GM21529 (cell line): ENCODE data around the gene TRIM33.

ENCODE experiments used
- ATAC-seq: cut with Tn5 transposase; IDR thresholded peaks from one replicate; pipeline ENCODE4 v1.9.1; 2021; ENCODE audit not compliant: unreplicated experiment

TRIM33 gene

DNA sequence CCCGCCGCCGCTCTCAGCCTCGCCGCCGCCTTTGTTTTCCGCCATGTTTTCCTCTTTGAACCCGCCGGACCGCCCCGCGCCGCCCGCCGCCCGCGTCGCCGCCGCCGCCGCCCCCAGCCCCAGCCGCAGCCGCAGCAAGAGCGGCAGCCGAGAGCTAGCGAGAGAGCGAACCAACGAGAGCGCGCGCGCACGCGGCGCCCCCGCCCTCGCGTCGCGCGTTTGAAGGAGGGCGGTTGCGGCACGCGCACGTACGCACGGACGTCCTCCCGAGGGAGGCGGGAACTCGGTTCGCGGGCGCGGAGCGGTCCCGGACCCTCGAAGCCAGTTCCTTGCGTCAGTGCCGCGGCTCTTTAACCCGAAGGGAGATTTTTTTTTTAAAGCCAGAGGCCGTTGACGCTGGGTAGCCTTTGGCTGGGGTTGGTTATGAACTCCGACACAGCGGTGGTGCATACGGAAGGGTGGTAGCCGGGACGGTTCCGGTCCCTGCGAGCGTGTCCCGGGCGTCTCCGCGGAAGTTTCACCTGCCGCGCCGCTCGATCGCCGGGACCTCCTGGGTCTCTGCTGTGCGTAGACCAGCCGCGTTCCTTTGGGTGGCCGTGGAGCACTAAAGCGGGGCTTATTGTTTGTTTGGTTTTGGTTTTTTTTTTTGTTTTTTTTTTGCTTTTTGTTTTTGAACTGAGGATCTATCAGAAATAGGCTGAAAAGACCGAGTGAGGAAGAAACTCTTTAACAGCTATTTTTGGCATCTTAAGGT, at the start of gene TRIM33:
TRIM33 (minus strand) TSS at position 172 of the 754 bp plus-strand sequence; CDS start at position 45, 127 bp downstream.
- ATAC-seq: peak; percentile 66

DNA sequence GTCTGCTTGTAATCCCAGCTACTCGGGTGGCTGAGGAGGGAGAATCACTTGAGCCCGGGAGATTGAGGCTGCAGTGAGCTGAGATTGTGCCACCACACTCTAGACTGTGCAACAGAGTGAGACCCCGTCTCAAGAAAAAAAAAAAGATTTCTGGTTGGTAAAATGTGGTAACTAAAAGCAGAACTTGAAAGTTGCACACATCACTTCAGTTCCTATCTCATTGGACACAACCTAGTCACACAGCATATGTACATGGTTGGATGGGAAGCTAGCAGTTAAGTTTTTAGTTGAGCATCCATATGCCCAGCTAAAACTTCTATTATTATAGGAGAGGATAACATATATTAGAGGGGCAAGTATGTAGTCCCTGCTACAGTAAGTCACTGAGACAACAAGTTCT, 48.4 kb upstream of the TRIM33 start:
- no peak for ATAC-seq

DNA sequence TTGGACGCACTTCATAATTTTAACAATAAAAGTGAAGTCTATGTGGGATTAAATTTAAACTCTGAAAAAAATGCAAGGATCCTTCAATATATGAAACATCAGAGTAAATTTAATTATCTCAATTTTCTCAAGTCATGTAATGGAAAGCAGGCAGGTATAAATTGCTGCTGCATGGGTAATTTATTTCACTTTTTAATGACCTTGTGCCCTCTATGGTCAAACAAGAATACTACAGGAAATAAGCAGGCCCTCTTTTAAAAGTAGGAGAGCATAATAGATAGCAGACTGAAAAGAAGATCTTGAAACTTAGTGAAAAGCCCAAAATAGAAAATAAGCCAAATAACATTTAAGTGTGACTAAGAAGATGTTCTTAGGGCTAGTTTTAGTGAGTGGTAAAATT, 47.5 kb upstream of the TRIM33 start:
- ATAC-seq: no peak

DNA sequence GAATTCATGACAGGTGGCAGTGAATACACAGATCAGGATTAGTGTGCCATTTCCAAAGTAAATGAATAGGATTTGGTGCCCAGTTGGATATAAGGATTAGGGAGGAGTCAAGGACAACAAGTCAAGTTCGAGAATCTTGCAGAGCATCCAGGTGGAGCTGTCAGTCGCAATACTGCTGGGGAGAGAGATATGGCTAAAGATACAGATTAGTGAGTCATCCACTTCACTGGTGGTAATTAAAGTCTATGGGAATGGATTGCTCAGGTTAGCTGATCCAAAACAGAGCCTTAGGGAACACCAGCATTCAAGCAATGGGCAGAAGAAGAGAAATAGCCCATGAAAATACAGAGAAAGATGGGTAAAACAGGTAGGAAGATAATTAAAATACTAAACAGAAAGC, 43.6 kb upstream of the TRIM33 start:
- ATAC-seq: no peak

DNA sequence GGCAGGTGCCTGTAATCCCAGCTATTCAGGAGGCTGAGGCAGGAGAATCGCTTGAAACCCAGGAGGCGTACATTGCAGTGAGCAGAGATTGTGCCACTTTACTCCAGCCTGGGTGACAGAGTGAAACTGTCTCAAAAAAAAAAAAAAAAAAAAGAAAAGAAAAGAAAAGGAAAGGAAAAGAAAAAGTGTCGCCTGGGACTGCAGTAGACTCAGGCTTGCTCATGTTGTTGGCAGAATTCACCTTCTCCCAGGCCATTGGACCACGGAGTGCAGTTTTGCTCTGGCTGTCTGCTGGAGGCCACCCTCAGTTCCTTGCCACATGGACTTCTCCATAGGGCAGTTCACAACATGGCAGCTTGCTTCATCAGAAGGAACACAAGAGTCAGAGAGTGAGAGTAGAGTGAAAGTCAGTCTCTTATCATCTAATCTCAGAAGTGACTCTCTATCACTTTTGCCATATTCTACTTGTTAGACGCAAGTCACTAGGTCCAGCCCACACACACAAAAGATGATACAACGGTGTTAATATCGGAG, 41.2 kb upstream of the TRIM33 start:
- ATAC-seq: no peak

DNA sequence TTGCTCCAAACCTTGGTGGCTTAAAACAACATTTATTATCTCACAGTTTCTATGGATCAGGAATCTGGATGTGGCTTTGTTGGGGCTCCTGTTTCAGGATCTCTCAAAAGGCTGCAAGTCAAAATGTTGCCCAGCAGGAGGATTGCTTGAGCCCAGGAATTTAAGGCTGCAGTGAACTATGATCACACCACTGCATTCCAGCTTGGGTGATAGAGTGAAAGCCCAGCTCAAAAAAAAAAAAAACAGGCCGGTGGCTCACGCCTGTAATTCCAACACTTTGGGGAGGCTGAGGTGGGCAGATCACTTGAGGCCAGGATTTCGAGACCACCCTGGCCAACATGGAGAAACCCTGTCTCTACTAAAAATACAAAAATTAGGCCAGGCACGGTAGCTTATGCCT, 40.4 kb upstream of the TRIM33 start:
- no peak for ATAC-seq

DNA sequence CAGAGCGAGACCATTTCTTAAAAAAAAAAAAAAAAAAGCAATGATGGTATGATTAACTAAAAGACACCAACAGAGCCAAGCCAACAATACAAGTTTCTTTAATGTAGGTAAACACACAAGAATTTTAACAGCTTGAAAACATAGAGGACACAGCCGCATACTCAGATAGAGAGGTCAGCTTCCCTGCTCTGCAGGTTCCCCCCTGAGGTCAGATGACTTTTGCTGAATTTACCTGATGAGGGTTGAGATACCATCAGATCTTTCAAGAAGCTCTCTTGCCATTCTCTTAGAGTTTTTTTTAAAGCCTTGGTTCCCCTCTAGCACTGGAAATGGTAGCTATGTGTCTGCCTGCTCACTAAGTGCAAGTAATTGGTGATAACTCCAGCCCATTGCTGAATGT, 39.3 kb upstream of the TRIM33 start:
- no peak for ATAC-seq

DNA sequence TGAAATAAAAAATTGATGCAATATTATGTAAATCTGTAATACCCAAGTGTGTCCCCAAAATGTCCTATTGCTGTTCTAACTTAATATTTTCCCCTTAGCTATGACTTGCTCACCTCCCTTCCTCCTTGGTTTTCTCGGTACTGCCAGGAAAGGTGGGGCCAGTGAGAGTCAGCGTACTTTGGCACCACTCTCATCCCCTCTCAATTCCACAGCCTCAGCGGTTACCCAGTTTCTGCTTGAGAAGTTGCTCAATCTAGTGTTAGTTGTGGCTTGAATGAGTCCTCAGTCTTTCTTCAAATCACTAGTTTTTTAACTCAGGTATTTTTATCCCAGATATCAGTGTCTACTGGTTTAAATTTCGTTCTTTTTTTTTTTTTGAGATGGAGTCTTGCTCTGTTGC, 38.1 kb upstream of the TRIM33 start:
- ATAC-seq: no peak

DNA sequence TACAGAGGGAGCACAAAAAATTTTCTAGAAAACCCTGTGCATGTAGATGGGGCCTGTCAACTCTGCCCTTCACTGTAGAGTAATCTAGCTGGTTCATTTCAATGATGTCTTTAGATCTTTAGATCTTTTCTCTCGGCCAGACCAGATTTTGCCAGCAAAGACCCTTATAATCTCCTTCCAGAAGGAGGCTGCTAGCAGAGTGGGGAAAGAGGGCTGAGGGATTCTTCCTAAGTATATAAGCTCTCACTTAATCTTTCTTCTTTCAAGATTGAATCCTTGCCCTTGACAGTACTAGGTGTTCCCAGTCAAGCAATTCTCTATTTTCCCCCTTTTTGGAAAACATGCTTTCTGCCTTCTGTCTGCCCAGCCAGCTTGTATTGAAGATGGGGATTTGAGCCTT, 36.1 kb upstream of the TRIM33 start:
- ATAC-seq: no peak

DNA sequence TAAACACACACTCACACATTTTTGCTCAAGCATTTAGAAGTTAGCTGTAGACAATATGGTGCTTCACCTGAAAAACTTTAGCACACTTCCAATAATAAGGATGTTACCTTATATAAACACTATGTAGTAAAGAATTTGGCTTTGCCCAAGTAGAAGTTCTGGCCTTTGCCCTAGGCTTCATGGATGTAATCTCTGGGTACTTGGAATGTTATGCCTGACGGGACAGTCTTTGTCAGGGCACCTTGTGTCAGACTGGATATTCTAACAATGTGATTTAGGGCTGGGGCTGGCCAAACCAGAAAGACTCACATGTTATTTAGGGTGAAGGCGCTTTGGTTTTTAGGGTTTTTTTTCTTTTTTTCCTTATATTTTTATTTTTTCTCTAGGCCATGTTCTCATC, 34.8 kb upstream of the TRIM33 start:
- no peak for ATAC-seq

DNA sequence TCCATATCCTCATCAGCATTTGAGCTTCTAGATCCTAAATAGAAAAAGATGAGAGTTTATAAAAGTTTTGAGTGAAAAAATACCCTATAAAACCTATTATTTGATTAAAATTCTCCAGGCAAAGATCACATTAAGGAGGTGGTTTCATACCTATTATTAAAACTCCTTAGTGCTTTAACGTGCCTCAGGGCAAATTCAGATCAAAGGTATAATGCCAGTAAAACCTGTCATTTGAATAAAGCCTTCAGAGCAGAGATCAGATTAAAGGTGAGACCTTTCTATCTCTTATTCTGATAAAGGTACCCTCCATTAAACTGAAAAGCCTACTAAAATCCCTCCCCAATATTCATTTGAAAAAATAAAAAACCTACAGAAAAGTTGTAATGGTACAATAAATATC, 34.3 kb upstream of the TRIM33 start:
- ATAC-seq: no peak

DNA sequence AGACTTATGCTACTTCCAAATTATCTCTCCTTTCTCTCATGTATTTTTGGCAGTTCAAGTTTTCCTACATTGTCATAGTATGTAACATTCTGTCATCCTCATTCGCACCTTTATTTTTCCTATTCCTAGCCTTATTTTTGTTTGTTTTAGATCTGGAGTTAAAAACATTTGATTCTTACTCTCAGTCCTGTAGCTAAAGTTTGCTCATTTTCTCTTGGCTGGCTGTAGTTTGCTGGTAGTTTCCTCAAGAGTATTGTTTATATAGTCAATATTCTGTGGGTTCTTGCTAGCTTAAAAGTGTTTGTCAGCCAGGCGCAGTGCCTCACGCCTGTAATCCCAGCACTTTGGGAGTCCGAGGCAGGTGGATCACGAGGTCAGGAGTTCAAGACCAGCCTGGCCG, 29.8 kb upstream of the TRIM33 start:
- no peak for ATAC-seq

DNA sequence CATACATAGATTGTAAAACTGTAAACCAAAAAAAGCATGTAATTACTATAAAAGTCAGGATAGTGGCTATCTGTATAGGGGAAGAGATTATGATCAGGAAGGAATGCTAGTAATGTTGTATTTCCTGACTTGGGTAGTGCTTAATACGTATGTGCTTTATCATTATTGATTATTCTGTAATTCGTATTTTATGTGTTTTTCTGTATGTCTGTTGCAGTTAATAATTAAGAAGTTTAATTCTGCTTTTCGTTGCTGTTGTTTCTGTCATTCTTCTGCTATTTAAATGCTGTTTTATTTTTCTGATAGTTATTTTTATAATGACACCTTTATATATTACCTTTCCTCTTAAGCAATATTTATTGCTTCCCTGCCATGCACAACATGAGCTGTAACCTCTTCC, 29.3 kb upstream of the TRIM33 start:
- ATAC-seq: no peak

DNA sequence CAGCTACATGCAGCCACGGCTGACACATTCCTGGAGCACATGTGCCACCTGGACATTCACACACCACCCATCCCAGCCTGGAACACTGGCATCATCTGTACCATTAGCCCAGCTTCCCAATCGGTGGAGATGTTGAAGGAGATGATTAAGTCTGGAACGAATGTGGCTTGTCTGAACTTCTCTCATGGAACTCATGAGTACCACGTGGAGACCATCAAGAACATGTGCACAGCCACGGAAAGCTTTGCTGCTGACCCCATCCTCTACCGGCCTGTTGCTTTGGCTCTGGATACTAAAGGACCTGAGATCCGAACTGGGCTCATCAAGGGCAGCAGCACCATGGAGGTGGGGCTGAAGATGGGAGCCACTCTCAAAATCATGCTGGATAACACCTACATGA, 25.0 kb upstream of the TRIM33 start:
- no peak for ATAC-seq

DNA sequence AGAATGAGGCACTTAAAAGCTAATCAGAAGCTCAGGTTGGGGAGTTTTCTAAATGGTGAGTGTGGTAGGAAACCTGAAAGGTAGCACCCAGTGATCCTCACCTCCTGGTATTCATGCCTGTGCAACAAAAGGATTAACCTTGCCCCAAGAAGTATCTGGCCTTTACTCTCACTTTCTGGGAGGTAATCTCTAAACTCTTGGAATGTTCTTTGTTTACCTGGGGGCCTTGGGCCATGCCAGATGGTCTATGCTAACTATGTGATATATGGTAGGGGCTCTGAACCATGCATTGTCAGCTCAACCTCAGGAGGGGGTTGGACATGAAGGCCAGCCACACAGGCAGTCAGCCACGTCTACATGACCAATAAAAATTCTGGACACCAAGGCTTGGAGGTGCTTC, 24.4 kb upstream of the TRIM33 start:
- no peak for ATAC-seq

DNA sequence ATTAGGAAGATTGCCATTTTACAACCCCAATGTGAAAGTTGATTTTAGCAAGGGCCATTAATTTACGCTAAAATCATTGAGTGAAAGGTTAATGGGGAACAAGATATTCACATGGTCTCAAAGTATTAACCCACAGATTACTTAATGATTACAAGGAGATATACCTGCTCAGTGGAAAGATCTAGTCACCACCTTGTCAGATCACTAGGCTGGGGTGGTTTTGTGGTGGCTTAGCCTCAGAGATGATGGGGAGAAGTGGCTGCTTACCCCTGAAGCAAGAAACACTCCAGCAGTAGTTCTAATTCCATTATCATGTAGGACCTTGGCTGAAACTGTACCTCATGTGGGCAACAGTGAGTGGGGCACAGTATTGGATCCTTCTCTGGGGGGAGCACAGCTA, 20.1 kb upstream of the TRIM33 start:
- ATAC-seq: no peak

DNA sequence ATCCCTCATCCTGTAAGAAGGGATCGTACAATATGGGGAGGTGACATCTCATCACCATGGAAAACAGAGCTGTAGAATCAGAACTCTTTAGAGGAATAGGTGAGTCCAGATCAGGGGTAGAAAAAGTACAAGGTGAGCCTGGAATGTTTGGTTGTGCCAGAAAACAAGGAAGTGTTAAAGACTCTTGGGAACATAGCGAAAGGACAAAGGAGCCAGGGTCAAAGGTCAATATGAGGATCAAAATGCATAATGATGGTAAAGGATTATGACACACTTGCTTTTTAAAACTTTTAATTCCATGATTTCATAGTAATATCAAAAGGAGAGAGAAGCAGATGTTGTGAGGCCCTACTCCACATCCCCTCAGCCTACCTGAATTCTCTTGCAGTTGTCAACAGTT, 19.2 kb upstream of the TRIM33 start:
- ATAC-seq: no peak

DNA sequence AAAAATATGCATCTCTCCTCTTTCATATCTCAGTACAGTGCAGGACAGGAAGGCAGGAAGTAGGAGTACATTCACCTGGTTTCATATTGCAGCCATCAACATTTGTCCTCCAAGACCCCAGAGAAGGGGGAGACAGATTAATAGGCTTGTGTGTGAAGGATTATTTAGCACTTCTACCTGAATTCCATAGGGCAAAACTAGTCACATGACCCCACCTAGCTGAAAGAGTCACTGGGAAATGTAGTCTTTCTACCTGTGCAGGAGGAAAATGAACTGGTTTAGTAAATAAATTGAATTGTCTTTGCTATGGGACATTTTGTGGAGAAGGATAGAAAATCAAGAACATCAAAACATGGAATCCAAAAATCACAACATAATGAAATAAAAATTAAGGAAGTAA, 13.9 kb upstream of the TRIM33 start:
- no peak for ATAC-seq

DNA sequence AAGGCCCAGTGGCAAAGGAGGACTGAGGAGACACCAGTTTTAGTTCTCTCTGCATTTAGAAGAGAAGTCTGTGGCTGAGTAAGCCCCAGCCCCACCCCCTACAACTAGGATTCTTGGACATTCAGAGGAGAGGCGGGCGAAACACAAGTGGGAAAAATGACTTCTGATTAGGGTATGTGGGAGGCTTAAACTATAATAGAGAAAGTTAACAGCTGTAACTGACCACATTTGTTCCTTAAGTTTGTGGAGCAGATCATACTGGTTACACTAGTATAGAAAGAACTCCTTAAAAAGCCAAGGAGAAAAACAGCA, 11.2 kb upstream of the TRIM33 start:
- ATAC-seq: no peak

DNA sequence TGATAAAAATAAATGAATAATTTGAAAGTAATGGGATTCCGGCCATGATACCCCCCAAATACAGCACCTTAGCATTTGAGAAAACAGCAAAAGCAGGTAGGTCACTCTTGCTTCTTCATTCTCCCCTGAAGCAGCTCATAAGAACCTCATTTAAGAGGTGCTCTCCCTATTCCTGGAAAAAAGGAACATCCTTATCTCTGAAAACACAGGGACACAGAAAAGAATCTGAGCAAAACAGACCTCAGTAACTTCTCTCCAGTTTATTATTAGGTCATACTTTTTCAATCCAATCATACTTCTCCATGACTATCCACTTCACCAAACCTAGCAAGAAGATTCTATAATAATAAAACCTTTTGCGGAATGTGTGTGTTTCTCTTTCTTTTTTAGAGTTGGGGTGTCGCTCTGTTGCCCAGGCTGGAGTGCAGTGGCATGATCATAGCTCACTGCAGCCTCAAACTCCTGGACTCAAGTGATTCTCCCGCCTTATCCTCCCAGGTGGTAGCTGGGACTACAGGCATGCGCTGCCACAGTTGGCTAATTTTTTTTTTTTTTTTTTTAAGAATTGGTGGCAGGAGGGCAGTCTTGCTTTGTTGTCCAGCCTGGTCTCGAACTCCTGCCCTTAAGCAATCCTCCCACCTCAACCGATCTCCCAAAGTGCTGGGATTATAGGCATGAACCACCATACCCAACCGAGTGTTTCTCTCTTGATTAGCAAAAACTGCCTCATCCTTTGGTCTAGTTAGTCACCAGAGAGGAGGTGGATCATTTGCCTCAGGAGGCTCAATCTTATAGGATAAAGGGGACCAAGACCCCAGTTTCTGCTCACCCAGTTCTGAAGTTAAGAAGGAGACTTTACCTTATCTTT, 10.6 kb upstream of the TRIM33 start:
- no peak for ATAC-seq

DNA sequence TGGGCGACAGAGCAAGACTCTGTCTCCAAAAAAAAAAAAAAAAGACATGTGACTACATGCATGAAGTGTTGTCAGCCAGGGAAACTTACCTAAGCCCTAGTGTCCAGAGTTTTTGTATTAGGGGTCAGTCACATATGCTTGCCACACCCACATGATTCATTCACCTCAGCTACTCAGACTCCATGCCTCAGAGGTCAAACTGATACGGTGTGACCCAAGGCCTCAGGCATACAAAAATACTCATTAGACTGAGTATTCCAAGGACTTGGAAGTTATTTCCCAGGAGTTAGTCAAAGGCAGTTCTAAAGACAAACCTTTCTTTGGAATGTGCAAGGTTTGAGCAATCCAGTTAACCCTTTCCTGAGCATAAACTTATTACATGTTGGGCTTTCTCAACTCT, 6.3 kb upstream of the TRIM33 start:
- no peak for ATAC-seq

DNA sequence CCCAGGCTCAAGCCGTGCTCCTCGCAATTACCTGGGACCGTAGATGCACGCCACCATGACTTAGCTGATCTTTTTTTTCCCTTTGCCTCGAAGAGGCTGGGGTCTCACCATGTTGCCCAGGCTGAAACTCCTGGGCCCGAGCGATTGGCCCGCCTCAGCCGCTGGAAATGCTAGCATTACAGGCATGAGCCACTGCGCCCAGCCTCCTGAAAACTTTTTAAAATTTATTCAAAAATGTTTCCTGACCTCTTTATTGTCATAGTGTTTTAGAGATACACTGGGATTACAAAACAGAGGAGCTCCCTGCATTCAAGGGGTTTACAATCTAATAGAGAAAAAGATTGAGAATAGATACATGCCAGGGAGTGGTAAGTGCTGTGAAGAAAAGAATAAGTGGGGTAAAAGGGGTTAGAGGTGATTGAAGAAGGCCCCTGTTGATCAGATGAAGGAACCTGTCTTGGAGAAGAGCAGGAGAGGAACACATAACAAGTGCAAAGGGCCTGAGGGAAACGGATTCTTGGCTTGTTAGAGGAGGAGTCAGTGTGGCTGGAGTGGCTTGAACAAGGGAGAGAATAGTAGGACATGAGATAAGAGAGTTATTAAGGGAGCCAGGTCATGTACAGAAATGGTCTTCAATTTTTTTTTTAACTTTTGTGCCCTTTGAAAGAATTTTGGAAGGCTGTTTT, 1.7 kb upstream of the TRIM33 start:
- ATAC-seq: no peak
